Body of pancreas (tissue), 4 donors: Measurements from ENCODE around the gene PNLDC1.

Experiments used
- CTCF ChIP-seq, 7 experiments: fragments of 450-650 bp in 4 of 7; fragments of 200-600 bp in 3 of 7; sonication (generic) in 3 of 7; IDR thresholded peaks; one replicate each; pipeline ENCODE4 v1.5.1; 2016 to 2019; ENCODE audit warnings: antibody characterized with exemption in 7 of 7
- POLR2A ChIP-seq, 3 donors: fragments of 450-650 bp; IDR thresholded peaks; one replicate each; pipeline ENCODE4 v1.6.1; 2016; ENCODE audit warnings: antibody characterized with exemption in 3 of 3, mild to moderate bottlenecking in 2 of 3

GRCh38 chr6:159819098-159819497, 19.0 kb downstream of the PNLDC1 start:
- no peak for TF ChIP-seq CTCF (IDR thresholded peaks at IDR 0.05)
- no peak for TF ChIP-seq POLR2A (IDR thresholded peaks at IDR 0.05)
